Suprapubic skin (tissue), 4 donors: ENCODE data around the gene NEURL1B. TPM values are rescaled to one million over a fixed set of nuclear protein-coding genes. Genes with fewer than 3 reads are reported as not detected.

Source experiments
- DNase-seq, 2 donors: peaks; one replicate each; pipeline ENCODE4 v3.0.0-alpha.2; 2019; ENCODE audit warnings: low spot score in 2 of 2
- H3K27ac ChIP-seq: fragments of 200-600 bp; sonication (generic); one replicate; pipeline ENCODE4 v1.5.1; 2019
- H3K27me3 ChIP-seq: fragments of 200-600 bp; sonication (generic); one replicate; pipeline ENCODE4 v1.5.1; 2019
- H3K36me3 ChIP-seq: fragments of 200-600 bp; sonication (generic); one replicate; pipeline ENCODE4 v1.5.1; 2019
- H3K4me1 ChIP-seq: fragments of 200-600 bp; sonication (generic); one replicate; pipeline ENCODE4 v1.5.1; 2019
- H3K4me3 ChIP-seq: fragments of 200-600 bp; sonication (generic); one replicate; pipeline ENCODE4 v1.5.1; 2019; ENCODE audit warnings: mild to moderate bottlenecking
- H3K9me3 ChIP-seq: fragments of 200-600 bp; sonication (generic); one replicate; pipeline ENCODE4 v1.5.1; 2019
- CTCF ChIP-seq, 2 donors: fragments of 200-600 bp in 1 of 2; fragments of 450-650 bp in 1 of 2; sonication (generic) in 1 of 2; IDR thresholded peaks; one replicate each; pipeline ENCODE4 v1.5.1; 2016 to 2019; ENCODE audit warnings: antibody characterized with exemption in 2 of 2, mild to moderate bottlenecking in 1 of 2, moderate library complexity in 1 of 2
- EP300 ChIP-seq: sonication (generic); formaldehyde crosslinking; IDR thresholded peaks from one replicate; pipeline ENCODE4 v1.6.1; 2017; ENCODE audit warnings: antibody characterized with exemption
- POLR2A ChIP-seq, 2 donors: fragments of 450-650 bp; IDR thresholded peaks; one replicate each; pipeline ENCODE4 v1.6.1; 2017; ENCODE audit warnings: antibody characterized with exemption in 2 of 2, mild to moderate bottlenecking in 2 of 2, moderate library complexity in 2 of 2
- POLR2AphosphoS5 ChIP-seq, 3 donors: sonication (generic); formaldehyde crosslinking; IDR thresholded peaks; one replicate each; pipeline ENCODE4 v1.6.1; 2017; ENCODE audit warnings: antibody characterized with exemption in 3 of 3
- WGBS: methylation state at CpG from one replicate; pipeline ENCODE4 v1.1.5; 2018; 5-methylcytosine and 5-hydroxymethylcytosine counted together
- total RNA-seq, 4 donors: library from RNA; depleted of rRNA; stranded (reverse); fragments of >200 nt; gene quantifications; one replicate each; pipeline ENCODE4 v1.1.0, GENCODE V29; 2016

Gene NEURL1B
- total RNA-seq, 4 donors from 2014 or later, result 18.5 to 40.9 (median 30.4) TPM

DNA sequence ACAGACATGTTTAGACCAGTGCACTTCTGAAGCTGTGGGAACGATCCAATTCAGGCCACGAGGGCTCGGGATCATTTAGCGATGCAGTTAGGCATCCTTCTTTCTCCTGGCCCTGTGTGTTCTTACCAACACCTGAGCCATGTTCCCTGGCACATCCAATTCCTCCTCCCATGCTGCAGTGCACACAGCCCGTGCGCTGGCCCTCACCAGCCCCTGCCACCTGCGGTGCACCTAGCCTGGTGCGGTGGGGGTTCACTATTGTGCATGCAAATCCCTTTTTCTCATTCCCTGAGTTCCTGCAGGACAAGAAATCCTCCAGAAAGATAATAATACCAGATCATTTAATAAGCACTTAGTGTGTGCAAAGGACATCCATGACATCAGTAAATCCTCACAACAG is 53.5 kb downstream of the NEURL1B start:
- DNase-seq, result no peak
- Histone ChIP-seq H3K36me3 (no peaks in the 10 kb centered on the region), H3K27ac (no peak overlapping the region), H3K4me1 (peaks cover 21% of the 10 kb centered on the region), H3K9me3 (no peaks in the 10 kb centered on the region), H3K4me3 (no peak overlapping the region), H3K27me3 (no peaks in the 10 kb centered on the region)
- no peak for TF ChIP-seq POLR2AphosphoS5 (IDR thresholded peaks at IDR 0.05)
- TF ChIP-seq EP300, result no peak
- TF ChIP-seq CTCF (IDR thresholded peaks at IDR 0.05), result no peak
- TF ChIP-seq POLR2A (IDR thresholded peaks at IDR 0.05), result no peak
- 83% methylated on average over 8 of the region's 8 CpGs for WGBS

DNA sequence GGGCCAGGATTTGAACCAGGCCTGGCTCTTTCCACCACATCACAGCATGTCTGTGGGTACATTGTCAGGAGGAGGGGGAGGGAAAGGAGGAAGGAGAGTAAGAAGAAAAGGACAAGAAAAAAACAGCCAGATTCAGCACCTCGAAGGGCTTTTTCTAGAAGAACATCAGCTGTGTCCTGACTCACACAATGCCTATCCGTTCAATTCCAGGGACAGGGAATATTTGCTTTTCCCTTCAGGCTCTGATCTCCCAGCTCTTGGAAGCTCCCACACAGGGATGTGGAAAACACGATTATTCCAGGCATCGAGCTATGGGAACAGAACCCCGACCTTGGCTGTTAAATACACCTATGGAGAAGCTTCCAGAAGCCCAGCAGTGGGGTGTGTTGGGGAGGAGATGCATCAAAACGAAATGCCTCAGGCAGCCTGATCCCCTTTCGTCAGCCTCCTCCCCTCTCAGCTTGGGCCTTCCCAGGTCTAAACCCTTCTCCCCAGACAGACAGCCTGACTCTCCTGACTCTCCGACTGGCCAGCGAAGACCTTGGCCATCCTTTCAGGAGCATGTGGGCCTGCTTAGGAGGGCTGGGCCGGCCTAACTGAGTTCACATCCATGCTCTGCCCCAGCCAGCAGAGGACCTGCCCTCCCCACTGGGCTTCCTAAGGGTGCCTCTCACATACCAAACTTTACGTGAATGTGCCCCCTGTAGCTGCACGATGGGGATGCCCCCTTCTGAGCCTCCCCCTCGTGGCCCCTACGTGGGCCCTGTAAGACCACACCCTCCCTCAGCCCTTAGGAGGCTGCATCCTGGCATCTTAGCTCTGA is 54.4 kb downstream of the NEURL1B start:
- 46% methylated on average over 11 of the region's 14 CpGs for WGBS
- H3K36me3 ChIP-seq, result no peaks in the 10 kb centered on the region
- no peaks in the 10 kb centered on the region for H3K27me3 ChIP-seq
- no peak overlapping the region for H3K4me3 ChIP-seq
- peak overlapping the region; percentile 34 for H3K27ac ChIP-seq
- no peak for DNase-seq
- TF ChIP-seq POLR2AphosphoS5 (IDR thresholded peaks at IDR 0.05) (no peak), CTCF (IDR thresholded peaks at IDR 0.05) (no peak), EP300 (no peak), POLR2A (IDR thresholded peaks at IDR 0.05) (no peak)
- no peaks in the 10 kb centered on the region for H3K9me3 ChIP-seq
- H3K4me1 ChIP-seq, result peaks cover 28% of the 10 kb centered on the region

DNA sequence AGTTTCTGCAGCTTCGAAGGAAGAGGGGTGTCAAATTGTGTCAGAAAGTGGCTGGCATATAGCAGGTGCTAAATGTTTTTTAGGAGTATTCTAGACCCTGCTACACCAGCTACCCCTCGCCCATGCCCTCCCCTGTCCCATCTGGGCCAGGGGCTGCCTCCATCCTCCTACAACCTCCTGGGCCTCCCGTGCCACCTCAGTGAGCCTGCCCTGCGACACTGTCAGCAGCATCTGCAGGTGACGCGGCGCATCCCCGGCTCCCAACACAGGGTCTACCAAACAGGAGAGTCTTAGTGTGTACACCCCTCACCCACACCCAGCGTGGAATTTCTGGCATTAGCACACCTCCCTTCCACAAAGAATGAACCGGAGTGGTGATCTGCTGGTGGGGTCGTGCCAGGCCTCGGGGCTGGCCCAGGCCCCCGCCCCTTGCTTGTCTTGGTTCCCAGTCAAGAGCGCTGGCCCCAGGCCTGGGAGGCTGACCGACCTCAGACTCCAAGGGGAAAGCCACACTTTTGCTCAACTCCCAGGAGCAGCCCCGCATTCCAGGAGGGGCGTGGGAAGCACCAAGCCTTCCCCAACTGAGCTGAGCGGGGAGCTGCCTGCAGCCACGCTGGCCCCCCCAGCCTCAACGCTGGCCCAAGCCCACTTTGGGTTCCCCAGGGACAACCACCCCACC is 55.2 kb downstream of the NEURL1B start:
- DNase-seq, result no peak
- WGBS, result 29% methylated on average over 8 of the region's 20 CpGs
- Histone ChIP-seq H3K9me3 (no peaks in the 10 kb centered on the region), H3K4me3 (peak overlapping the region; percentile 71), H3K27me3 (no peaks in the 10 kb centered on the region), H3K4me1 (peaks cover 37% of the 10 kb centered on the region), H3K36me3 (no peaks in the 10 kb centered on the region), H3K27ac (peak overlapping the region; percentile 75)
- no peak for TF ChIP-seq EP300
- no peak for TF ChIP-seq POLR2A (IDR thresholded peaks at IDR 0.05)
- TF ChIP-seq POLR2AphosphoS5 (IDR thresholded peaks at IDR 0.05), result no peak
- TF ChIP-seq CTCF (IDR thresholded peaks at IDR 0.05), result no peak

GRCh38 chr5:172697123-172698121 is 56.4 kb downstream of the NEURL1B start:
- no peak for TF ChIP-seq POLR2A (IDR thresholded peaks at IDR 0.05)
- peak in 2 of 3 donors; percentile 21 to 55 for TF ChIP-seq POLR2AphosphoS5 (IDR thresholded peaks at IDR 0.05)
- TF ChIP-seq CTCF (IDR thresholded peaks at IDR 0.05), result peak; percentile 87 to 92
- TF ChIP-seq EP300, result no peak
- Histone ChIP-seq H3K4me3 (peak overlapping the region; percentile 71), H3K27me3 (no peaks in the 10 kb centered on the region), H3K9me3 (no peaks in the 10 kb centered on the region), H3K27ac (peak overlapping the region; percentile 75), H3K4me1 (peaks cover 45% of the 10 kb centered on the region), H3K36me3 (no peaks in the 10 kb centered on the region)
- WGBS, result 34% methylated on average over 16 of the region's 36 CpGs
- DNase-seq, result peak; percentile 91 to 96
